Stimulated activated CD8-positive, alpha-beta memory T cell treated with anti-CD3 and anti-CD28 coated beads, Interleukin-12 subunit alpha, Interleukin-12 subunit beta, amount 100 ng/mL, for 1 hour (primary cell): ENCODE data around the gene F2RL2.
"Not testable (repeated sequence)": the region's sequence is repeated elsewhere in the genome, so short reads cannot be mapped to it uniquely, and the experiment has no call there.

Experiments
- DNase-seq: peaks from one replicate; pipeline ENCODE4 v3.0.0-alpha.2; 2020; ENCODE audit warnings: low read depth

The F2RL2 gene

GRCh38 chr5:76620166-76620565 lies 3.0 kb downstream of the F2RL2 start:
- DNase-seq = no peak

DNA sequence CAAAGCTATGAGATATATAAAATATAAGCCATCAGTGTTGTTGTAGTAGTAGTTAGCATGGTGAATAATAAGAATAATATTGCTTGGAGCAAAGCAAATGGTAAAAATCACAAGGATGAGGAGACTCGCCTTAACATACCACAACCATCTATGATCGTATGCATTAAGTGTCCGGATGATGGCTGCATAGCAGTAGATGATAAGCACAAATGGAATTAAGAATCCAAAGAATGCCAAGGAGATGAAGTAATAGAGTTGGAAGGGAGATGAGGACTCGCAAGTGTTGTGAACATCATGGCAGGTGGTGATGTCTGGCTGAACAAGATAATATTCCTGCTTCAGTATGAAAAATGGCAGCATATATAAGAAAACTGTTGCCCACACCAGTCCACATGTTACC lies 5.5 kb downstream of the F2RL2 start:
- no peak for DNase-seq

DNA sequence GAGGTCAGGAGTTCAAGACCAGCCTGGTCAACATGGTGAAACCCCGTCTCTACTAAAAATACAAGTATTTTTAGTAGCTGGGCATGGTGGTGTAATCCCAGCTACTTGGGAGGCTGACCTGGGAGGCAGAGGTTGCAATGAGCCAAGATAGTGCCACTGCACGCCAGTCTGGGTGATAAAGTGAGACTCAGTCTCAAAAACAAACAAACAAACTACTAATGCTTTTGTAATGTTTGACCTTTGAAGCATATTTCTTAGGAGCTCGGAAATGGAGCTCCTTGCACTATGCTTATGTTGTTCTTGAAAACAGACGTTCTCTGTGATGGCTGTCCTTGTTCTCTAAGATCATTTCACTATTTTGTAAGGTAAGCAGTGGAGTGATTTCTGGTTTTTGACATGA lies 6.0 kb downstream of the F2RL2 start:
- no peak for DNase-seq

DNA sequence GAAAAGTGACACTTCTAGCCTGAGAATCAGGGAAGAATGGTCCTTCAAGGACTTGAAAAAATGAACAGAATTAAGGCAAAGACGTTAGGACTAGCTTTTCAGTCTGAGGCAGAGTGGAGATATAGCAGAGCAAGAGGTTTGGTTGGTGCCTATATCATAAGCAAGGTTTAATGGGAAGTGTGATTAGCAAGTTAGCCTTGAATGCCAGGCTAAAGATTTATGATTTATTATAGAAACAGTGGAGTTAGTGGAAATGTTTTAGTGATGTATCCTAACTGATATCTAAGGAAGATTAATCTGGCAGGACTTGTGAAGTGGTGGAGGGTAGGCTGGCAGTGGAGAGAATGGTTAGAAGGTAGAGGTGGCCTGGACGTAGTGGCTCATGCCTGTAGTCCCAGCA lies 7.0 kb downstream of the F2RL2 start:
- no peak for DNase-seq

- DNase-seq = no peak
These were observed 7.4 kb downstream of the F2RL2 start for GRCh38 chr5:76615759-76616158.

- no peak for DNase-seq
These were observed 10.3 kb downstream of the F2RL2 start for GRCh38 chr5:76612942-76613341.

DNA sequence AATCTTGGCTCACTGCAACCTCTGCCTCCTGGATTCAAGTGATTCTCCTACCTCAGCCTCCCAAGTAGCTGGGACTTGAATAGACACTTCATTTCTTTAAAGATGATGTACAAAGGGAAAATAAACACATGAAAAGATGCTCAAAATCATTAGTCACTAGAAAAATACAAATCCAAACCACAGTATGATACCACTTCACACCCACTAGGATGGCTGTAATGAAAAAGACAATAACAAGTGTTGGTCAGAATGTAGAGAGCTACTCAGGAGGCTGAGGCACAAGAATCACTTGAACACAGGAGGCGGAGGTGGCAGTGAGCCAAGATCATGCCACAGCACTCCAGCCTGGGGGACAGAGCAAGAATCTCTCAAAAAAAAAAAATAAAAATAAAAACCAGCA lies 13.0 kb downstream of the F2RL2 start:
- DNase-seq = no peak

- no peak for DNase-seq
These were observed 14.4 kb downstream of the F2RL2 start for GRCh38 chr5:76608833-76609232.

DNA sequence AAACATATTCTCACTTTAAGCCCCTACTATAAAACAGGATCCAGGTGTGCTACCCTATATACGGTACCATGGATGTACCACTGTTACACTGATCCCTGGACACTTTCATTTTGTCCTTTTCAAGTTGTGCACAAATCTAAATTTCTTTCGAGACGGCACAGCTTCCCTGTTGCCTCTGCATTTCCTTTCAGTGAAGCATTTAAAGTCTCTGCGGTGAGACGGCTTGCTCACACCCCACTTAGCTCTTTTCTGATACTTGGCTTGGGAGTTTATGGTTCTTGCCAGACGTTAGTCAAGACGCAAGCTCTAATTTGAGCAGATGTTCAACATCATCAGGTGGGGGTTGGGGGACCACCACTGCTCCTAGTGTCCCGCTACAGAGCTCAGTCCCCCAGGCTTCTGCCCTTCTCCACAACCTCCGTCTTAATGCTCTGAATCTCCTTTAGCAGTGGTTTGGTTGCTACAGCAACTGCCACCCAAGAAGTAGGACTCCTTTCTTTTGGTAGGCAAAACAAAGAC lies 15.8 kb downstream of the F2RL2 start:
- DNase-seq = no peak

- DNase-seq = no peak
These were observed 16.5 kb downstream of the F2RL2 start for GRCh38 chr5:76606701-76607100.

- DNase-seq = no peak
These were observed 18.4 kb downstream of the F2RL2 start for GRCh38 chr5:76604838-76605237.

DNA sequence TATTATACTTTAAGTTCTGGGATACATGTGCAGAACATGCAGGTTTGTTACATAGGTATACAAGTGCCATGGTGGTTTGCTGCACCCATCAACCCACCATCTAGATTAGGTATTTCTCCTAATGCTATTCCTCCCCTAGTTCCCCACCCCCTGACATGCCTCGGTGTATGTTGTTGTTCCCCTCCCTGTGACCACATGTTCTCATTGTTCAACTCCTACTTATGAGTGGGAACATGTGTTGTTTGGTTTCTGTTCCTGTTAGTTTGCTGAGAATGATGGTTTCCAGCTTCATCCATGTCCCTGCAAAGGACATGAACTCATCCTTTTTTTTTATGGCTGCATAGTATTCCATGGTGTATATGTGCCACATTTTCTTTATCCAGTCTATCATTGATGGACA lies 19.2 kb downstream of the F2RL2 start:
- DNase-seq = not testable (repeated sequence)

GRCh38 chr5:76602094-76602726 lies 21.0 kb downstream of the F2RL2 start:
- DNase-seq = no peak

GRCh38 chr5:76601470-76601869 lies 21.7 kb downstream of the F2RL2 start:
- peak; percentile 7 for DNase-seq

- DNase-seq = no peak
These were observed 22.5 kb downstream of the F2RL2 start for GRCh38 chr5:76600716-76601115.

DNA sequence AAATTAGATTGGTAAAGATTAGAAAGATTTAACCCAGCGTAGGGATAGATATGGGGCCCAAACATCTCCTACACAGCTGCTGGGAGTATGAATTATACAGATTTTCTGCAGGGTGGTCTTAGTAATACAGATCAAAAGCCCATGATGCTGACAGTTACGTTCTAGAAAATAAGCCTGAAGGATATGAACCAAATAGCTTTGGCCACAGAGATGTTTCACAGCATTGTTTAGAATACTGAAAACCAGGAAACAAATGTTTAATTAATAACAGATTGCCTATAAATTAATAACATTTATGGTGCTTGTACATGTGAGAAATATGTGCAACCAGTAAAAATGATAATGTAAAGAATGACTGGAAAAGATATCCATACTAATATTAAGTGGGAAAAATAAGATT lies 24.7 kb downstream of the F2RL2 start:
- DNase-seq = no peak

DNA sequence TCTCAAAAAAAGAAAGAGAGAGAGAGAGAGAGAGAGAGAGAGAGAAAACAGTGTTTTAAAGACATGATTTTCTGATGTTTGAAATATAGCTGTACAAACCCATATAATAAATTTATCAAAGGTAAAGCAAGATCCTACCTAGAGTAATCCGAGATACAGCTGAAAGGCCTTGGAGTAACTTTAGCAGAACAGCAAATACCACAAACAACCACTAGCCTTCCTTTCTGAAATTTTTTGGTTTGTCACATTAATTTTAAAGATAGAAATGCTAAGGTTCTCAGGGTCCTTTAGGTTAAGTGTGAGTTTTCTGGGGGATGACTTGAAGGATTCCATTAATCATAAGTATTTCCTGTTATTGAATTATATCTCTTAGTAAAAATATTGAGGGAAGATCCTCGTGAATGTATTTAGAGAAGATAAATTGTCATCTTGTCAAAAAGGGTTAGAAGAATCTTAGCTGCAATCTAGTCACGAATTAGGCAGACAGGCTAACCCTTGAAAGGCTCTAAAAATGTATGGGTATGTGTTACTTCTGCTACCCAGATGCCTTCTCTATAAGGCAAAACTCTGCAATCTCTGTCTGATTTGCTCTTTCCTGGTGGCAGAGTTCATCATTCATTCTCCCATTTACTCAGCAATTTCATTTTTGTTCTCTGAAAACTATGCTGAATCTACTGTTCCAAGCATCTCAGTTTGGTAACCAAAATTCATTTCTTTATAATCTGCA lies 27.3 kb downstream of the F2RL2 start:
- no peak for DNase-seq

DNA sequence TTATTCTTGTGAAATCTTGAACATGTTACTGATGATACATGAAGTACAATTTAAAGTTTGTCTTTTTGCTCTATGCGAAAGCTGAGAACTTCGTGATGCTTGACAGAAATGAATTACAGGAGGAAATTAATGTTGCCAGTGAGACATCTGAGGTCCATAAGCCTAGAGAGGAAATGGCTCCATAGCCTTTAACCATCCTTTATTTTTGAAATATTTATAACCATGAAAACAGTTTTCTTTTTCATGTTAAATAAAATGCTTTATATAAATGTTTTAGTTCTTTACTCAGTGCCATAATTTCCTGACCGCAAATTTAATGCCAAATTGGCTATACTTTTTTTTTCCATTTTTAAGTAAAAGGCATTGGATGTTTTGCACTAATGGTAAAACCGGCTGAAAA lies 29.1 kb downstream of the F2RL2 start:
- no peak for DNase-seq

DNA sequence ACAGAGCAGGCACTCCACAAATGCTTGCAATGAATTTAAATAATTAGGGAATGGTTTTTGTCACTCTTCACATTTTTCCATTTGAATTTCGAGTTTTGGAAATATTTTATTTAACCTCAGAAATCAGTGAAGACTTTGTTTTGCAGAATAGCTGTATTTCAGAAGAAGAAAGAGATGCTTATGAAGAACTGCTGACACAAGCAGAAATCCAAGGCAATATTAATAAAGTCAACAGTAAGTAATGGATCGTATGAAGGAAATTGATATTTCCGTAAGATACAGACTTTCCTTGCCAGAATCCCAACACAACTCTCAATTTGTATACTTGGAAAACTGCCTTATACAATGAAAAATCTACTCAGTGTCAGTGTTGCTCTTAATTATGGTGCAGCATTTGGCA lies 30.5 kb downstream of the F2RL2 start:
- DNase-seq = no peak

DNA sequence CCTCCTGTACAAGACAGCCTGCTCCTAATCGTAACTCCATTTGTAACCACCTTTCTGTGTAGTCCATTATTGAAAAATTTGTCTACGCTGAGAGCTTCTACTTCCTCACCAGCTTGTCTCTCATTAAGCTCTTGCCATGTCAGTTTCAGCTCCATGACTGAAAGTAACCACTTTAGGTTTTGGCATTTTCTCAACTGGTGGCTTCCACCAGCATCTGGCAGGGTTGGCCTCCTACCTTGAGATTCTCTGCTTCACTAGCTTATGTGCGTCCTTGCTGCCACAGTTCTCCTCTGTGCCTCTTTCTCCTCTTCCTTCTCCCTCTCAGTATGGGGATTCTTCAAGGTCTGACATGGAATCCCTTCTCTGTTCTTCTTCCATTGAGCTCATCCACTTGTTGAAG lies 31.8 kb downstream of the F2RL2 start:
- no peak for DNase-seq

GRCh38 chr5:76590027-76590426 lies 33.2 kb downstream of the F2RL2 start:
- DNase-seq = no peak

DNA sequence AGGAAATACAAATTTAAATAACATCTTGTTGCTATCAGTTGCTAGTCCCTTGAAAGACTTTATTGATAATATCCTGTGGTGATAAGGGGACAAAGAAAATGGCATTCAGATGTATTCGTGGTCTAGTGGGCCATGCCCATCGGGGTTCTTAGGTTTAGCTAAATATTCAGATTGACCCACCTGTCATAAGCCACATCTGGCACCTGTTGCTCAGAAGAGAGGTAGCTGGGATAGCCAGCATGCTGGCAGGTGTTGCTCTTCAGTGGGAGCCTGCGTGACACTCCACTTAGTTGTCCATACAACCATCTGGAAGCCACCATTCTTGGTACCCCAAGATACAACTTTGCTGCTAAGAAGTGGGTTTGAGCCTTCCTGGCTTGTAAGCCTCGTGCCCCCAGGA lies 36.7 kb downstream of the F2RL2 start:
- no peak for DNase-seq

DNA sequence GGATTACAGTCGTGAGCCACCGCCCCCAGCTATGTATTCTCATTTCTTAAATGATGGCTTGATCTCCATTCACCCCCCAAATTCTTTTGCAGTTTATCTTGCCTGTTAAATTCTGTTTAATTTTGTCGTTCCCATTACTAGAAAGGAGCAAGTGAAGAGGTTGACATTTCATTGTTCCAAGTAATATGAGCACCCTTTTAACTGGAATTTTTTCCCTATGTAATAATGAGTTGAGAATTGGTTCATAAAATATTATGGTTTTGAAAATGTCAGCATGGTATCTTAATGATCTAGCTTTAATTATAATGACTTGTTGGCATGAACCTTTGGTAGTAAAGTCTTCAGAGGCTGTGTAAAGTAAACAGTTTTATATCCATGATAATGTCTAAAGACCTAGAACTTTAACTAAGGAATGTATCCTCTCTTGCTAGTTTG lies 37.4 kb downstream of the F2RL2 start:
- no peak for DNase-seq
